GM18511 (cell line): ENCODE results near the gene OR2T10.
"Not testable (repeated sequence)": the region's sequence is repeated elsewhere in the genome, so short reads cannot be mapped to it uniquely, and the experiment has no call there.

Source experiments
- ATAC-seq: cut with Tn5 transposase; IDR thresholded peaks from one replicate; pipeline ENCODE4 v1.9.1; 2021; ENCODE audit warnings: mild to moderate bottlenecking, moderate library complexity; ENCODE audit not compliant: unreplicated experiment

Gene OR2T10

GRCh38 chr1:248597589-248597988 lies at the start of gene OR2T10:
Gene OR2T10 (minus strand): TSS chr1:248597700. CDS start chr1:248593768, 3,932 bp downstream.
- ATAC-seq: no peak

GRCh38 chr1:248645178-248645577 lies 47.7 kb upstream of the OR2T10 start, which contains the start of gene OR2T35:
Gene OR2T35 (minus strand): TSS chr1:248645278. CDS start chr1:248639258, 6,020 bp downstream.
- ATAC-seq: not testable (repeated sequence)

- ATAC-seq: peak; percentile 67
Measured at GRCh38 chr1:248642971-248643651, 45.6 kb upstream of the OR2T10 start.

GRCh38 chr1:248641583-248641982 lies 44.1 kb upstream of the OR2T10 start:
- ATAC-seq: peak; percentile 4

GRCh38 chr1:248640906-248641305 lies 43.4 kb upstream of the OR2T10 start:
- ATAC-seq: peak; percentile 55

- ATAC-seq: peak; percentile 41
Measured at GRCh38 chr1:248639652-248640051, 42.2 kb upstream of the OR2T10 start.

- not testable (repeated sequence) for ATAC-seq
Measured at GRCh38 chr1:248636612-248637011, 39.1 kb upstream of the OR2T10 start.

- ATAC-seq: not testable (repeated sequence)
Measured at GRCh38 chr1:248634991-248635390, 37.5 kb upstream of the OR2T10 start, which contains the start of gene OR2T11. Gene OR2T11 (minus strand): TSS chr1:248635091. CDS start chr1:248627128, 7,963 bp downstream.

GRCh38 chr1:248631354-248632008 lies 34.0 kb upstream of the OR2T10 start:
- no peak for ATAC-seq

- ATAC-seq: no peak
Measured at GRCh38 chr1:248630551-248630950, 33.1 kb upstream of the OR2T10 start.

GRCh38 chr1:248627971-248628844 lies 30.7 kb upstream of the OR2T10 start:
- ATAC-seq: peak; percentile 95

GRCh38 chr1:248625971-248626370 lies 28.5 kb upstream of the OR2T10 start:
- no peak for ATAC-seq

- ATAC-seq: no peak
Measured at GRCh38 chr1:248625166-248625565, 27.7 kb upstream of the OR2T10 start.

GRCh38 chr1:248622570-248623001 lies 25.1 kb upstream of the OR2T10 start:
- peak; percentile 94 for ATAC-seq

- no peak for ATAC-seq
Measured at GRCh38 chr1:248621770-248622169, 24.3 kb upstream of the OR2T10 start.

GRCh38 chr1:248618878-248619277 lies 21.4 kb upstream of the OR2T10 start:
- peak; percentile 45 for ATAC-seq

- no peak for ATAC-seq
Measured at GRCh38 chr1:248618119-248618518, 20.6 kb upstream of the OR2T10 start.

GRCh38 chr1:248613742-248614141 lies 16.2 kb upstream of the OR2T10 start:
- peak; percentile 80 for ATAC-seq

- ATAC-seq: no peak
Measured at GRCh38 chr1:248611883-248612414, 14.4 kb upstream of the OR2T10 start.

- ATAC-seq: no peak
Measured at GRCh38 chr1:248610301-248610700, 12.8 kb upstream of the OR2T10 start.

GRCh38 chr1:248599396-248599795 lies 1.9 kb upstream of the OR2T10 start:
- no peak for ATAC-seq
